Measurements from ENCODE around the gene EML5.

EML5 gene

DNA sequence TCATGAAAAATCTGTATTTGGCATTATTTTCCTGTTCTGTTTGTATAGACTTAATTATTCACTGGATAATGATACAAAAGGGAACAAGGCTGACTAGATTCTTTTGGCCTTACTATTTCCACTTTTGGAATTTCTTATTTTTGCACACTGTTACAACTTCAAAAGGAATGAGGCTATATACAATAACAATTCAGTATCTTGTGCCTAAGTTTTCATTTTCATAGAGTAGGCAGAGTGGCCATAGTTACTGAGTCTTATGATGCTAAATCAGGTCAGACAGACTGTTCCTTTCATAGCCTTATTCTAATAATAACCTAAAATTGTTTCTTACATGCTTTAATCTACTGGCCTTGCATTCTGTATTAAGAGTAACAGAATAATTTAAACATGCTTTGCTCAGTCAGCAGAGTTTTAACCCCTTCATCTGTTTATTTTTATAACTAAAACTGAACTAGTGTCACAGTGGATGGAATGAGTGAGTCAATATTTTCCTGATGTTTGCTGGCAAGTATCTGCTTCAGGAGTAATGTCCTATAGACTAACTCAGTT is 42.2 kb upstream of the EML5 start:
- no peak overlapping the region for H3K4me3 ChIP-seq (ENCODE audit: low read depth, low read length)
- TF ChIP-seq, protein P1, sequence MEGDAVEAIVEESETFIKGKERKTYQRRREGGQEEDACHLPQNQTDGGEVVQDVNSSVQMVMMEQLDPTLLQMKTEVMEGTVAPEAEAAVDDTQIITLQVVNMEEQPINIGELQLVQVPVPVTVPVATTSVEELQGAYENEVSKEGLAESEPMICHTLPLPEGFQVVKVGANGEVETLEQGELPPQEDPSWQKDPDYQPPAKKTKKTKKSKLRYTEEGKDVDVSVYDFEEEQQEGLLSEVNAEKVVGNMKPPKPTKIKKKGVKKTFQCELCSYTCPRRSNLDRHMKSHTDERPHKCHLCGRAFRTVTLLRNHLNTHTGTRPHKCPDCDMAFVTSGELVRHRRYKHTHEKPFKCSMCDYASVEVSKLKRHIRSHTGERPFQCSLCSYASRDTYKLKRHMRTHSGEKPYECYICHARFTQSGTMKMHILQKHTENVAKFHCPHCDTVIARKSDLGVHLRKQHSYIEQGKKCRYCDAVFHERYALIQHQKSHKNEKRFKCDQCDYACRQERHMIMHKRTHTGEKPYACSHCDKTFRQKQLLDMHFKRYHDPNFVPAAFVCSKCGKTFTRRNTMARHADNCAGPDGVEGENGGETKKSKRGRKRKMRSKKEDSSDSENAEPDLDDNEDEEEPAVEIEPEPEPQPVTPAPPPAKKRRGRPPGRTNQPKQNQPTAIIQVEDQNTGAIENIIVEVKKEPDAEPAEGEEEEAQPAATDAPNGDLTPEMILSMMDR (IDR thresholded peaks at IDR 0.05; ENCODE audit: low read depth, low read length): no peak

DNA sequence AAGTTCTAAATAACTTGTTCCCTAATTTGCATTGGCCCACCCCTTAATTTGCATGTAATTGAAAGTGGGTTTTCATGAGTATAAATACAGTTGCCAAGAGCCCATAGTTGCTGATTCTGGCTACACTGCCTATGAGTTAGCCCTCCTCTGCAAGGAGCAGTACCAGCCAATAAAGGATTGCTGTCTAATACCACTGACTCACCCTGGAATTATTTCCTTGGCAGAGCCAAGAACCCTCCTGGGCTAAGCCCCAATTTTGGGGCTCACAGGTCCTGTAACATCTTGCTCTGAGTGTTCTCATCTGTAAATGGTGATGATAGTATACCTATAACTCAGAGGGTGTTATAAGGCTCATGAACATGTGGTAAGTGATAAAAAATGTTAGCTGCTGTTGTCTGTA is 38.5 kb upstream of the EML5 start:
- H3K4me3 ChIP-seq (ENCODE audit: low read depth, low read length): no peak overlapping the region
- TF ChIP-seq, protein P1 (IDR thresholded peaks at IDR 0.05; ENCODE audit: low read depth, low read length): no peak

- no peak overlapping the region for H3K4me3 ChIP-seq (ENCODE audit: low read depth, low read length)
These were observed 37.0 kb upstream of the EML5 start for GRCh38 chr14:88829685-88830302.

DNA sequence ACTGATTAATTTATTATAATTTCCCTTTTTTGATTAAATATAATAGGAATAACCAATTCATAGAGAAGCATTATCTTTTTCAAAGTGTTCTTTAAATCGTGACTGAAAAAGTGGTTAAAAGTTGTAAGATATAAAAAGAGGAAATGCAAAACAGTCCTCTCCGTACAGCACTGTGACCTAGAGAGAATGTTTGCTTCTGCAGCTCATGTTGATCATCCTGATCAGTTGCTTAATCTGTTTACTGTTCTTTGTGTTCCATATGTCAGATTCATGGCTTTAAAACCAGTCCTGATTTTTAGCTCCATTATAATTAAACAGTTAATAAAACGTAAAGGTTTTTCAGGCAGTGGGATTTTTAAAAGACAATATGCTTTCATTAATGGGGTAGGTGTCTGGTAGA is 36.4 kb upstream of the EML5 start:
- TF ChIP-seq, protein P1 (IDR thresholded peaks at IDR 0.05; ENCODE audit: low read depth, low read length): no peak
- H3K4me3 ChIP-seq (ENCODE audit: low read depth, low read length): no peak overlapping the region

More at GRCh38 chr14:88829685-88830302, 37.0 kb upstream of the EML5 start:
- TF ChIP-seq, protein P1 (IDR thresholded peaks at IDR 0.05; ENCODE audit: low read depth, low read length): no peak

DNA sequence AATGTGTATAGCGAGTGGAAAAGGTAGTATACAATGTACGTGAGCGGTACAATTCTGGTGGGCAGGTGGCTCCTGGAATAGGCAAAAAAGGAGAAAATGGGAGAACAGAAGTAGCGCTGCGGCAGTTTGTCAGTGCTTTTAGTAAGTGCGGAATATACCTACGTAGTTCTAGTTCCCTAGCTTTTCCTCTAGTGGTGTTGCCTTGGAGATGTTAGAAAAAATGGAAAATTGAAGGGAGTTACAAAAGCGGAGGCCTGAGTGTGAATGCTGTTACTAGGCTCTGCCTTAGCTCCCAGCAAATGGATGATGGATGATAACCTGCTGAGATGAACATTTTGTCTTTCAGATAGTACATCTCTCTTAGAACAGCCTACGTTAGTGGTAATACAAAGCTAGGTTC is 32.8 kb upstream of the EML5 start:
- peak overlapping the region; percentile 81 for H3K4me3 ChIP-seq (ENCODE audit: low read depth, low read length)
- TF ChIP-seq, protein P1 (IDR thresholded peaks at IDR 0.05; ENCODE audit: low read depth, low read length): no peak

- TF ChIP-seq, protein P1 (IDR thresholded peaks at IDR 0.05; ENCODE audit: low read depth, low read length): no peak
- peak overlapping the region; percentile 81 for H3K4me3 ChIP-seq (ENCODE audit: low read depth, low read length)
These were observed 32.3 kb upstream of the EML5 start for GRCh38 chr14:88825078-88825458.

GRCh38 chr14:88824314-88825077 is 31.7 kb upstream of the EML5 start, which contains the start of gene TTC8:
Gene TTC8, plus strand, starts transcription at chr14:88824651. Its CDS starts 57 bp downstream, at chr14:88824708.
- H3K4me3 ChIP-seq (ENCODE audit: low read depth, low read length): peak within 1 kb of the TSS; percentile 81
- TF ChIP-seq, protein P1 (IDR thresholded peaks at IDR 0.05; ENCODE audit: low read depth, low read length): no peak

Data from WI38 (cell line).